Esophagus muscularis mucosa (tissue), 3 donors: ENCODE measurements around the gene HTR1D.
"Not testable (repeated sequence)": the region's sequence is repeated elsewhere in the genome, so short reads cannot be mapped to it uniquely, and the experiment has no call there.

ENCODE experiments used
- POLR2A ChIP-seq: fragments of 450-650 bp; IDR thresholded peaks from one replicate; pipeline ENCODE4 v1.6.1; 2017; ENCODE audit warnings: antibody characterized with exemption, moderate library complexity, mild to moderate bottlenecking, low read depth
- POLR2AphosphoS5 ChIP-seq, 2 donors: sonication (generic); formaldehyde crosslinking; IDR thresholded peaks; one replicate each; pipeline ENCODE4 v1.6.1; 2017; ENCODE audit warnings: antibody characterized with exemption in 2 of 2
- TF ChIP-seq, protein P1 (sequence below), 3 experiments: fragments of 200-600 bp in 2 of 3; fragments of 450-650 bp in 1 of 3; sonication (generic) in 2 of 3; IDR thresholded peaks; one replicate each; pipeline ENCODE4 v1.5.1; 2017 to 2019; ENCODE audit warnings: antibody characterized with exemption in 3 of 3, mild to moderate bottlenecking in 2 of 3, moderate library complexity in 1 of 3

DNA sequence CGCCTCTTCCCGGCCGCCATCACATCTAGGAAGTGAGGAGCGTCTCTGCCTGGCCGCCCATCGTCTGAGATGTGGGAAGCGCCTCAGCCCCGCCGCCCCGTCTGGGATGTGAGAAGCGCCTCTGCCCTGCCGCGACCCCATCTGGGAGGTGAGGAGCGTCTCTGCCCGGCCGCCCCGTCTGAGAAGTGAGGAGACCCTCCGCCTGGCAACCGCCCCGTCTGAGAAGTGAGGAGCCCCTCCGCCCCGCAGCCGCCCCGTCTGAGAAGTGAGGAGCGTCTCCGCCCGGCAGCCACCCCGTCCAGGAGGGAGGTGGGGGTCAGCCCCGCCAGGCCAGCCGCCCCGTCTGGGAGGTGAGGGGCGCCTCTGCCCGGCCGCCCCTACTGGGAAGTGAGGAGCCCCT lies 40.1 kb upstream of the HTR1D start:
- TF ChIP-seq, protein P1, sequence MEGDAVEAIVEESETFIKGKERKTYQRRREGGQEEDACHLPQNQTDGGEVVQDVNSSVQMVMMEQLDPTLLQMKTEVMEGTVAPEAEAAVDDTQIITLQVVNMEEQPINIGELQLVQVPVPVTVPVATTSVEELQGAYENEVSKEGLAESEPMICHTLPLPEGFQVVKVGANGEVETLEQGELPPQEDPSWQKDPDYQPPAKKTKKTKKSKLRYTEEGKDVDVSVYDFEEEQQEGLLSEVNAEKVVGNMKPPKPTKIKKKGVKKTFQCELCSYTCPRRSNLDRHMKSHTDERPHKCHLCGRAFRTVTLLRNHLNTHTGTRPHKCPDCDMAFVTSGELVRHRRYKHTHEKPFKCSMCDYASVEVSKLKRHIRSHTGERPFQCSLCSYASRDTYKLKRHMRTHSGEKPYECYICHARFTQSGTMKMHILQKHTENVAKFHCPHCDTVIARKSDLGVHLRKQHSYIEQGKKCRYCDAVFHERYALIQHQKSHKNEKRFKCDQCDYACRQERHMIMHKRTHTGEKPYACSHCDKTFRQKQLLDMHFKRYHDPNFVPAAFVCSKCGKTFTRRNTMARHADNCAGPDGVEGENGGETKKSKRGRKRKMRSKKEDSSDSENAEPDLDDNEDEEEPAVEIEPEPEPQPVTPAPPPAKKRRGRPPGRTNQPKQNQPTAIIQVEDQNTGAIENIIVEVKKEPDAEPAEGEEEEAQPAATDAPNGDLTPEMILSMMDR (IDR thresholded peaks at IDR 0.05), result not testable (repeated sequence)
- TF ChIP-seq POLR2A; POLR2AphosphoS5 (IDR thresholded peaks at IDR 0.05): not testable (repeated sequence)
